Mesendoderm (in vitro differentiated cells): ENCODE results near the gene TJP3. TPM values are rescaled to one million over a fixed set of nuclear protein-coding genes. Genes with fewer than 3 reads are reported as not detected.

Source experiments
- DNase-seq: peaks from one replicate; pipeline ENCODE4 v3.0.0; 2013
- H2AK5ac ChIP-seq: 2 replicates; pipeline ENCODE4 v1.6.1; 2013; ENCODE audit warnings: low read length, inconsistent platforms
- H2BK120ac ChIP-seq: 2 replicates; pipeline ENCODE4 v1.6.1; 2013; ENCODE audit warnings: low read depth, mild to moderate bottlenecking, low read length, moderate library complexity, mixed read lengths
- H2BK15ac ChIP-seq: replicated peaks from 2 replicates; pipeline ENCODE4 v1.6.1; 2013; ENCODE audit warnings: low read depth, mild to moderate bottlenecking, moderate library complexity
- H2BK5ac ChIP-seq: 2 replicates; pipeline ENCODE4 v1.6.1; 2013; ENCODE audit warnings: low read length, inconsistent platforms
- H3K18ac ChIP-seq: 2 replicates; pipeline ENCODE4 v1.6.1; 2013; ENCODE audit warnings: mild to moderate bottlenecking, low read length, mixed read lengths
- H3K23ac ChIP-seq: one replicate; pipeline ENCODE4 v1.6.1; 2013; ENCODE audit warnings: low read length
- H3K27ac ChIP-seq: 2 replicates; pipeline ENCODE4 v1.5.1; 2013; ENCODE audit warnings: low read depth, mild to moderate bottlenecking, inconsistent platforms, low read length, moderate library complexity
- H3K27me3 ChIP-seq: 2 replicates; pipeline ENCODE4 v1.6.1; 2013; ENCODE audit warnings: low read length, control low read depth, mild to moderate bottlenecking, inconsistent platforms; ENCODE audit not compliant: insufficient read depth, poor library complexity
- H3K36me3 ChIP-seq: 2 replicates; pipeline ENCODE4 v1.6.1; 2013; ENCODE audit warnings: low read length, inconsistent platforms; ENCODE audit not compliant: control insufficient read depth, insufficient read depth
- H3K4ac ChIP-seq: one replicate; pipeline ENCODE4 v1.6.1; 2013; ENCODE audit warnings: low read depth, mild to moderate bottlenecking, low read length, moderate library complexity
- H3K4me1 ChIP-seq: 2 replicates; pipeline ENCODE4 v1.6.1; 2013; ENCODE audit warnings: low read depth, low read length, inconsistent platforms; ENCODE audit not compliant: control insufficient read depth
- H3K4me2 ChIP-seq: 2 replicates; pipeline ENCODE4 v1.6.1; 2013; ENCODE audit warnings: low read length
- H3K4me3 ChIP-seq: 2 replicates; pipeline ENCODE4 v1.5.1; 2013; ENCODE audit warnings: mild to moderate bottlenecking, low read length
- H3K56ac ChIP-seq: one replicate; pipeline ENCODE4 v1.6.1; 2013; ENCODE audit warnings: low read length
- H3K79me1 ChIP-seq: 2 replicates; pipeline ENCODE4 v1.6.1; 2013; ENCODE audit warnings: low read length, inconsistent platforms
- H3K79me2 ChIP-seq: 2 replicates; pipeline ENCODE4 v1.6.1; 2013; ENCODE audit warnings: mild to moderate bottlenecking, low read length; ENCODE audit not compliant: control insufficient read depth, insufficient read depth
- H3K9ac ChIP-seq: 2 replicates; pipeline ENCODE4 v1.6.1; 2013; ENCODE audit warnings: low read length, inconsistent platforms
- H4K5ac ChIP-seq: one replicate; pipeline ENCODE4 v1.6.1; 2013; ENCODE audit warnings: low read length
- H4K8ac ChIP-seq: one replicate; pipeline ENCODE4 v1.6.1; 2013; ENCODE audit warnings: low read depth, mild to moderate bottlenecking, control low read depth, low read length, moderate library complexity
- WGBS: extraction: QIAGEN DNeasy Blood & Tissue Kit; methylation state at CpG from one replicate; pipeline ENCODE4 v1.1.7; 2013; ENCODE audit warnings: low lambda C conversion rate, missing lambda C conversion rate; ENCODE audit not compliant: insufficient coverage; ENCODE audit errors: extremely low coverage; 5-methylcytosine and 5-hydroxymethylcytosine counted together
- polyA plus RNA-seq, 2 experiments: library from polyadenylated mRNA; stranded (reverse); fragments of 200-250 nt; gene quantifications; one replicate each; pipeline ENCODE4 v1.2.3, GENCODE V29; 2013

Gene TJP3
- polyA plus RNA-seq (2013, experiment 1 of 2): 4.2 TPM
- polyA plus RNA-seq (2013, experiment 2 of 2): 3.8 TPM

DNA sequence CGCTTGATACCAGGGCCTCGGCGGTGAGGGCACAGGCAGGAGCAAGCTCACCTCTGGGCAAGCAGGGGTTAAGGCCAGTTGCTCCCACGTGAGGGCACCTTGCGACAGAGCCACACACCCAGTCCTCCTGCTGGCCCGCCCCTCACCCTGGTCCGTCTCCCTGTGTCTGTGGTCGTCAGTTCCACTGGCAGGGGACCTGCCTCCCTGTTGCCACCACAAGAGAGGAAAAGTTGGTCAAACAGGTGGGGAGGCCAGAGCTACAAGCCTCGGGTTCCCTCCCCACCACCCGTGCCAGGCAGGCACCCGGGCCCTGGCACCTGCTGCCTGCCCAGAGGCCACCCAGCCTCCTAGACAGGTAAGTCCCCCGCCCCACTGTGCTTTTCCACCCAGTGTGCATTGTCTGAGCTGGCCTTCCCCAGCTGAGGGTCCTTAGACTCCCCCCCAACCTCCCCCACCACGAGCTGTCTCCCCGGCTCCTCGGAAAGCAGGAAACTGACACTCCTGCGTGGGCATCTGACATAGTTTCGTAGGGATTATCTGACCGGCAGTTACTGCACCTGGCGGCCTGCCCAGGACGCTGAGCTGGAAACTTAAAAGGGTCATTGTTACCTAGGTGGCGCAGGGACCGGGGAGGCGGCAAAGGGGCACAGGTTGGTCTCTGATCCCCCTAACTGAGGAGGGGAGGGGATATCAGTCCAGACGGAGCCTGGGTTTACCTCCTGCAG is at the start of gene TJP3:
TSS of gene TJP3 (plus strand) at position 178 of the 725 bp plus-strand sequence. CDS start 20,049 bp downstream, outside the sequence.
- Histone ChIP-seq H3K36me3 (no peaks in the 10 kb centered on the region), H3K23ac (no peak within 1 kb of the TSS), H3K4me2 (no peak within 1 kb of the TSS), H3K56ac (no peak within 1 kb of the TSS), H3K4me3 (no peak within 1 kb of the TSS), H3K4ac (no peak within 1 kb of the TSS), H3K79me1 (no peaks in the 10 kb centered on the region), H4K5ac (no peak within 1 kb of the TSS), H3K27ac (no peak within 1 kb of the TSS), H4K8ac (no peak within 1 kb of the TSS), H2BK5ac (no peak within 1 kb of the TSS), H3K9ac (no peak within 1 kb of the TSS), H2BK120ac (no peak within 1 kb of the TSS), H3K4me1 (no peaks in the 10 kb centered on the region), H2BK15ac (no peak within 1 kb of the TSS), H3K27me3 (no peaks in the 10 kb centered on the region), H3K79me2 (no peaks in the 10 kb centered on the region), H2AK5ac (no peak within 1 kb of the TSS), H3K18ac (no peak within 1 kb of the TSS)
- no CpG with 5 or more reads among the region's 24 CpGs for WGBS
- no peak for DNase-seq

DNA sequence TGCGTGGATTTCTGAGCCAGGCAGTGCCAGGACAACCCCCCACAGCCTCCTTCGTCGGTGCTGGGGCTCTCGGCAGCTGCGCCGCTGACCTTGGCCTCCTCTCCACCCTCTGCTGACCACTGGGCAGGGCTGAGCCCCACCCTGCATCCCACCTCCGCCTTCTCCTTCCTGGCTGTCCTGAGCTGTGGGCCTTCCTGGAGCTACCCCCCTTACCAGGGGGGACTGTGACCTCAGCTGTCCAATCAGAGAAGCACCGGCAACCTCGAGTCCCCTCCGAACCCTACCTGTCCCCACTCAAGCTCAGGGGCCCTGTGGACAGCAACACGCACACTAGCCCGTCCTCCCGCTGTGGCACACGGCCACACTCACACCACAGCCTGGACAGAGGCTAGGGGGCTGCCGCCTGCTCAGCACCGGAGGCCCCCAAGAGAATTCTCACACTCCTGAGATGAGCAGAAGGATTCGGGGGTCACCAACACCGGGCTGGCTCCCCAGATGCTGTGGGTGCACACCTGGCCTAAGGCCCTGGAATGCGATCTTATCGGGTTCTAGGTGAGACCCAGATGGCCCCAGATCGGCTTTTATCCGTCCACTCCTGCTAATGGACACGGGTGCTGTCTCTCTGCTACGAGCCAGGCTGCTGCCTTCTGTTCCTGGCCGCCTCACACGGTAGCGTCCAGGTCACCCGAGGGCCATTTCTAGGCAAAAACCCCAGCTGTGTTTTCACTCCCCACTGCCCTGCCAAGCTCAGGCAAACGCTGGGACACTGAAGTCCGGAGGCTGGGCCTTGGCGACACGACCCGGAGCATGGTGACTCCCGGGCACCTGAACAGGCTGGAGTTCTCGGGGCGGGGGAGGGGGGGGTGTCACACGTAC is 49.1 kb upstream of the TJP3 start:
- no CpG with 5 or more reads among the region's 37 CpGs for WGBS
- Histone ChIP-seq H3K4me2 (no peak overlapping the region), H3K79me1 (no peaks in the 10 kb centered on the region), H3K36me3 (peaks cover 2% of the 10 kb centered on the region), H3K27me3 (no peaks in the 10 kb centered on the region), H2BK120ac (no peak overlapping the region), H3K27ac (no peak overlapping the region), H3K9ac (no peak overlapping the region), H3K4me1 (no peaks in the 10 kb centered on the region), H2BK15ac (no peak overlapping the region), H3K56ac (no peak overlapping the region), H2BK5ac (no peak overlapping the region), H3K23ac (no peak overlapping the region), H3K4me3 (no peak overlapping the region), H2AK5ac (no peak overlapping the region), H3K4ac (no peak overlapping the region), H4K5ac (no peak overlapping the region), H3K18ac (no peak overlapping the region), H4K8ac (no peak overlapping the region), H3K79me2 (no peaks in the 10 kb centered on the region)
- DNase-seq: no peak

DNA sequence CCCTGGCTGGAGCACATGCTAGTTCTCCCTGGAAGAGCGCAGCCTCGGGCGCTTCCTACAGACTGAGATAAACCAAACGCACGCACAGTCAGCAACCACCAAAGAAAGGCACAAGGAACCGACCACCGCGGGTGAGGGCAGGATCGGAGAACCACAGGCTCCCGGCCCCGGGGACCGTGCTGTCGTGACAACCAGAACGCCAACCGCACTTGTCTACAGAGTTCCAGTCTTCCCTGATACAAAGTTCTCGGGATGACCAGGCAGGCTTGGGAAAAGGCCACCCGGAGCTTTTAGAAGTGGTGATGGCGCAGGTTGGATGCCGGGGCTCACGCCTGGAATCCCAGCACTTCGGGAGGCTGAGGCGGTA is 48.5 kb upstream of the TJP3 start:
- Histone ChIP-seq H3K9ac (no peak overlapping the region), H4K5ac (no peak overlapping the region), H3K4me1 (no peaks in the 10 kb centered on the region), H3K4ac (no peak overlapping the region), H3K56ac (no peak overlapping the region), H3K18ac (no peak overlapping the region), H3K4me2 (no peak overlapping the region), H3K79me2 (no peaks in the 10 kb centered on the region), H3K79me1 (no peaks in the 10 kb centered on the region), H3K23ac (no peak overlapping the region), H2AK5ac (no peak overlapping the region), H3K36me3 (peaks cover 2% of the 10 kb centered on the region), H3K27me3 (no peaks in the 10 kb centered on the region), H2BK120ac (no peak overlapping the region), H2BK5ac (no peak overlapping the region), H2BK15ac (no peak overlapping the region), H3K4me3 (no peak overlapping the region), H4K8ac (no peak overlapping the region), H3K27ac (no peak overlapping the region)
- WGBS: no CpG with 5 or more reads among the region's 22 CpGs
- no peak for DNase-seq

DNA sequence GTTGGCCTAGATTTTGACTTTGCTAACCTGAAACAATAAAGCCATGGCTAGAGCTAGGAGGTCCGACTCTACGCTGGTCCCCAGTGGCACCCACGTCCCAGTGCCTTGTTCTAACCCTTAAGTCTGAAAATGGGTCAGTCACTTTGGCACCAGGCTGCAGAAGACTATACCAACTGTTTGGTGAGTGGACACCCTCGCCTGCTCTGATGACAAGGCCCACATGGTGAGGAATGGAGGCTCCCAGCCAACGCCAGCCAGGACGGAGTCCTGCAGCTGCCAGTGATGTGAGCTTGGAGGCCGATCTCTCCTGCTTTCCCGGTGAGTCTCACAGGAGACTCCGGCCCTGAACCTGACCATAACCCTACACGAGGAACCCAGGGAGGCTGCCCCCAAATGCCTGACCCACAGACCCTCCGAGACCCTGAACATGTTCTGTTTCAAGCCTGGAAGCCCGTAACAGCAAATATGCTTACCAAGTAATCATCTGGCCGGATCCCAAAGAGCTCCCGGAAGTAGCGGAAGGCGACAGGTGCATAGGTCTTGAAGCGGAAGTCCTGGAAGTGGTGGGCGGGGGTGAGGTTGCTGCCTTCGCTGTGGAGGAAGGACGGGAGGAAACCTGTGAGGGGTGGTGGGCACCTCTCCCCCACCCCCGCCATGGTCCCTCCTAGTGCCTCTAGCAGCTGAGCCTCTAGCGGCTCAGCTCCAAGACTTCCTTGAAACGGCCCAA is 47.5 kb upstream of the TJP3 start:
- H3K4me1 ChIP-seq: no peaks in the 10 kb centered on the region
- H3K36me3 ChIP-seq: peaks cover 2% of the 10 kb centered on the region
- no peak overlapping the region for H3K23ac ChIP-seq
- H2BK5ac ChIP-seq: no peak overlapping the region
- H3K79me2 ChIP-seq: no peaks in the 10 kb centered on the region
- no peak overlapping the region for H4K8ac ChIP-seq
- no peak overlapping the region for H4K5ac ChIP-seq
- H2BK15ac ChIP-seq: no peak overlapping the region
- no peak overlapping the region for H3K4me3 ChIP-seq
- no peak overlapping the region for H2BK120ac ChIP-seq
- H3K56ac ChIP-seq: no peak overlapping the region
- DNase-seq: no peak
- H2AK5ac ChIP-seq: no peak overlapping the region
- no peak overlapping the region for H3K4me2 ChIP-seq
- no peak overlapping the region for H3K4ac ChIP-seq
- no peak overlapping the region for H3K27ac ChIP-seq
- WGBS: no CpG with 5 or more reads among the region's 23 CpGs
- H3K9ac ChIP-seq: no peak overlapping the region
- H3K18ac ChIP-seq: no peak overlapping the region
- no peaks in the 10 kb centered on the region for H3K79me1 ChIP-seq
- no peaks in the 10 kb centered on the region for H3K27me3 ChIP-seq

DNA sequence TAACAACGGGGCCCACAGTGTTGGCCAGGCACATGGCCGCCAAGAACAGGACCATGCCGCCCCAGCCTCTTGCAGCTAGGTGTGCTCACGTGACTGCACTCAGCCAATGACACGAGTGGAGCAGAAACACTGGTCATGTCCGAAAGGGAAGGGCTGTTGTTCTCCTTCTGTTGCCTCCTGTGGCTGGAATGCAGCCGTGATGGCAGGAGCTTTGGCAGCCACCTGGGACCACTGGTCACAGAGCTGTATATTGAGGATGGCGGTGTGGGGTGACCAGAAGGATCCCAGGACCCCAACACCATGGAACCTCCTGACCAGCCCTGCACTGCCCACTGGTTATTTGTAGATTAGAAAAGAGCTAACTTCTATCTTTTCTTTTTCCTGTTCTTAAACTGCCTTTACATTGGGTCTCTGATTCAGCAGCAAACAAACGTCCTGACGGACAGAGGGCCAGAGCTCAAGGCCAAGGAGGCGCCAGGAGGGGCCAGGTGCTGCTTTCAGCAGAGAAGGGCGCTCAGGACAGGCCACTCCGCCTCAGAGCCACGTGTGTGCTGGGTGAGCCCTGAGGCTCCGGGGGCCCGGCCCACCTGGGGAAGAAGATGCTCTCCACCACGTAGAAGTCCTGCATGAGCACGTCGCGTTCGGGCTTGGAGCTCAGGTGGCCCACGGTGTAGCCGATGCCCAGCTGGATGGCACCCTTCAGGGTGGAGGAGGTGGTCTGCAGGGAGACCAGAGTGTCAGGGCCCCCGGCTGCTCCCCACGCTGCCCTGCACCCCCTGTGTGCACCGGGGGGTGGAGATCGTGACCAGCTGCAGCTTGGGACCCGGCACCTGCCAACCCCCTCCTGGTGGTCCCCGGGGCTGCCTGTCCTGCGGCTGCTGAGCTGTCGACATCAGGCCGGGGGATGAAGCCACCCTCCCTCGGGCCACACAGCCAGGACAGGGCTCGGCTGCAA is 46.6 kb upstream of the TJP3 start:
- no peak overlapping the region for H2BK15ac ChIP-seq
- peak; percentile 23 for DNase-seq
- no peaks in the 10 kb centered on the region for H3K79me2 ChIP-seq
- no peak overlapping the region for H2BK5ac ChIP-seq
- H2BK120ac ChIP-seq: no peak overlapping the region
- H2AK5ac ChIP-seq: no peak overlapping the region
- H3K79me1 ChIP-seq: no peaks in the 10 kb centered on the region
- H3K4me1 ChIP-seq: no peaks in the 10 kb centered on the region
- no peaks in the 10 kb centered on the region for H3K27me3 ChIP-seq
- no peak overlapping the region for H3K4me2 ChIP-seq
- H3K9ac ChIP-seq: no peak overlapping the region
- no peak overlapping the region for H3K4ac ChIP-seq
- no CpG with 5 or more reads among the region's 34 CpGs for WGBS
- no peak overlapping the region for H4K5ac ChIP-seq
- no peak overlapping the region for H4K8ac ChIP-seq
- H3K36me3 ChIP-seq: peaks cover 2% of the 10 kb centered on the region
- H3K23ac ChIP-seq: no peak overlapping the region
- no peak overlapping the region for H3K27ac ChIP-seq
- H3K4me3 ChIP-seq: no peak overlapping the region
- H3K56ac ChIP-seq: no peak overlapping the region
- H3K18ac ChIP-seq: no peak overlapping the region
